Left lobe of liver (tissue), 2 donors: ENCODE measurements around the gene TNPO1. TPM values are rescaled to one million over a fixed set of nuclear protein-coding genes. Genes with fewer than 3 reads are reported as not detected.
"Not testable (repeated sequence)": the region's sequence is repeated elsewhere in the genome, so short reads cannot be mapped to it uniquely, and the experiment has no call there.

Experiments
- ATAC-seq: fragments of 200-7000 bp; cut with Tn5 transposase; one replicate; pipeline ENCODE4 v1.9.1; 2020; ENCODE audit warnings: mild to moderate bottlenecking, moderate library complexity
- DNase-seq: peaks from one replicate; pipeline ENCODE4 v3.0.0-alpha.2; 2020; ENCODE audit warnings: low spot score
- total RNA-seq: library from RNA; stranded (reverse); gene quantifications from one replicate; pipeline ENCODE4 v1.2.1, GENCODE V29; 2021
- donor health status: DM: no; HTN: no; CAD: no; lungs with moderate emphysema.
- donor health status: DM: no; HTN: yes; CAD: no.

Gene TNPO1
- 27.2 TPM for total RNA-seq

DNA sequence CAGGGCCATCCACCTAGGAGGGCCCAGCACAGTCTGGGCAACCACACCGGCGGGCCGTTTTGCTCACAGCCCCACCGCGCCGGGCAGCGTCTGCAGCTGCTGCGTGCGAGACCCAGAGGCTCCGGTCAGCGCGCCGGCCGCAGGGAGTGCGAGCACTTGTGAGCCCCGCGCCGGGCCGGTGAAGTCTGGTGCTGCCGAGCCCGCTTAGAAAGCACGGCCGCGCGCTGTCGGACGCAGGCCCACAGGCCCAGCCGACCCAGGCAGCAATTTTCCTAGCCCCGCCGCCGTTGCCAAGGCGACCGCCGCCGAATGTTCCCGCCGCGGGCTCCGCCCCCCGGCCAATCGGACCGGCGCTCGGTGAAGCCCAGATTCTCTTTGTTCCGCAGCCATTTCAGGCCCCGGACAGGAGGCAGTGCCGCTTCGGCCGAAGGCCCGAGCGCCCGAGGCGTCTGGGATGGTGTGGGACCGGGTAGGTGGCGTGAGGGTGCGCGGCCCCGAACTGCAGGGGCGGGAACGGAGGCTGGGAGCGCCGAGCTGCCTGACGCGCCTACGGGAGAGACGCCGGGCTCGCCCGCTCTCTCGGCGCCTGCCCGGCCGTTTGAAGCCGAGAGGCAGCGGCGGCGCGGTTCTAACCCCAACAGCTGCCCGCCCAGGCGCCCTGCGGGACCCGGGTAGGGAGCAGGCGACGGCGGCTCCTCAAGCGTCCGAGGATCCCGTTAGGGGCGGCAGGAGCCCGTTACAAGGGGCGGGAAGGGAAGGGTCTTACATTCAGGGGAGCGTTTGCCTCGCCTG is at the start of gene TNPO1:
Gene TNPO1 (plus strand): TSS at position 378 of the 792 bp plus-strand sequence. CDS start 77 bp downstream, at position 455.
- DNase-seq, result peak; percentile 97
- peak; percentile 91 for ATAC-seq

DNA sequence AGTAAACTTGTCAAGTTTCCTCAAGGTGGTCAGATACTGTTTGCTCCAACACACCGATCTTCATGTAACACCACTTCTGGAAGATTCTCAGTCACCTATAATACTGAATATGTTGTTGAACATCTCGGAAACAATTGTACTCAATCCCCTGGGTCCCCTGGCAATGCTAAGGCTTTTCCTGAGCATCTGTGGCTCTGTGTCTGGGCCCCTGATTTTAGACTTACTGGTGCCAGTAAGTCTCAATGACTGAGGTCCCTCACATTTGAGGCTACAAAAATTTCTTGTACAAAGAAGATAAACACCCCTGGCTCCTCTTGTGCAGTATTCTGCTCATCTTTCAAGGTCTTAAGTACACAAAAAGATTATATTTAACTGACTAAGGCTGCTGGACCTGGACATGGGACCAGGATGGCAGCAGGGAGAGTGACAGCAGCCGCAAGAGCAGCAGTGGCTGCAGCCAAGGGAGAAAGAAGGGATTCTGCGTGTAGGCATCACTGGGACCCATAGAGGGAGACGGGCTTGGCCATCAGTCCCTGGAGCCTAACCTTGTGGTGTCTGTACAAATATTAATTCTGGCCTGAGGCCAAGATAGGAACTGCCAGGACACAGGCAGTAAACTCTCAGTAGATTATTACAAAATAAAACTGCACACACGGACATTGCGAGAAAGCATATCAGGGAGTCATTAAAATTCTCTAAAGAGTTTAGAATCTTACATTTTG is 49.0 kb upstream of the TNPO1 start:
- peak; percentile 65 for DNase-seq
- peak; percentile 100 for ATAC-seq

DNA sequence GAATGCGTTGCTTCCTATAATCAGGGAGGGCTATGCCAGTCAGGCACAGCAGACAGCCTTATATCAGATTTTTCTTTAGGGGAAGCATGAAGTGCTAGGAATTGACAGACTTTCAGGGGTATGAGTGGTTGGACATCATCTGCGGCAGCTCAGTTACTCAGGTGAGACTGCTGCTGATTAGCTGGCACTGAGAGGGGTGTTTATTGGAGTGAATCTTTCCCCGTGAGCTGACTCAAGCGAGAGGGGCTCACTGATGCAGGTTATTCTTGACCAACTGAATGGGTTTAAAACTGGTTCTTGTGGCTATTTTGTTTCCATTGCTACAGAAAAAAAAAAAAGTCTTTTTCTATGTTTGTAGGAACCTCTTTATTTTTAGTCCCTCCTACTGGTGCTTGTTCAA is 46.2 kb upstream of the TNPO1 start:
- no peak for ATAC-seq

DNA sequence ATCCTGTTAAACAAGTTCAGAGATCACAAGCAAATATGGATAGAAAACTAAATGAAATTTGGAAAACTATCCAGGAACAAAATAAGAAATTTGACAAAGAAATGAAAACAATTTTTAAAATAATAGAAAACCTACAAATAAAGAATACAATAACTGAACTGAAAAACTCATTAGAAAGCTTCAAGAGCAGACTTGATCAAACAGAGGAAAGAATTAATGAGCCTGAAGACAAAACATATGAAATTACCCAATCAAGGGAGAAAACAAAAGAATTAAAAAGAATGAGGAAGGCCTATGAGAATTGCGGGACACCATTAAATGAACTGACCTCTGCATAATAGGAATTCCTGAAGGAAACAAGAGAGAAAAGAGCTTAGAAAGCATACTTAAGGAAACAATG is 39.8 kb upstream of the TNPO1 start:
- no peak for DNase-seq
- ATAC-seq, result no peak

More for the DNA sequence above, 46.2 kb upstream of the TNPO1 start:
- DNase-seq, result no peak

DNA sequence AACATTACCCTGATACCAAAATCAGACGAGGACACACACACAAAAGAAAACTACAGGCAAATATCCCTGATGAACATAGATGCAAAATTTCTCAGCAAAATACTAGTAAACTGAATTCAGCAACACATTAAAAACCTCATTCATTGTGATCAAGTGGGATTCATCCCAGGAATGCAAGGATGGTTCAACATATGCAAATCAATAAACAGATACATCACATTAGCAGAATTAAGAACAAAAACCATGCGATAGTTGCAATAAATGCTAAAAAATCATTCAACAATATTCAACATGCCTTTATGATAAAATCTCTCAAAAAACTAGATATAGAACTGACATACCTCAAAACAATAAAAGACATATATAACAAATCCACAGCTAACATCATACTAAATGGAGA is 36.9 kb upstream of the TNPO1 start:
- no peak for ATAC-seq

DNA sequence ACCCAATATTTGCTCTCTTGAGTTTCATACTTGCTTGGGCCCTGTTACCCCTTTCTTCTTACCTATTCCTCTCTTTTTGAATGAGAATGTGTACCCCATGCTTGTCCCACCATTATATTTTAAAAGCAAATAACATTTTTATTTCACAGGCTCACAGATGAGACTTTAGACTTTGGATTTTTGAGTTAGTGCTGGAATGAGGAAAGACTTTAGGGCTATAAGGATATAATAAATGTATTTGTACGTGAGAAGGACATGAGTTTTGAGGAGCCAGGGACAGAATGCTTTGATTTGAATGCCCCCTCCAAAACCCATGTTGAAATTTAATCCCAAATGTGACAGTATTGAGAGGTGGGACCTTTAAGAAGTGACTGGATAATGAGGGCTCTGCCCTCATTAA is 33.1 kb upstream of the TNPO1 start:
- ATAC-seq, result no peak
- no peak for DNase-seq

More for the DNA sequence above, 36.9 kb upstream of the TNPO1 start:
- no peak for DNase-seq

DNA sequence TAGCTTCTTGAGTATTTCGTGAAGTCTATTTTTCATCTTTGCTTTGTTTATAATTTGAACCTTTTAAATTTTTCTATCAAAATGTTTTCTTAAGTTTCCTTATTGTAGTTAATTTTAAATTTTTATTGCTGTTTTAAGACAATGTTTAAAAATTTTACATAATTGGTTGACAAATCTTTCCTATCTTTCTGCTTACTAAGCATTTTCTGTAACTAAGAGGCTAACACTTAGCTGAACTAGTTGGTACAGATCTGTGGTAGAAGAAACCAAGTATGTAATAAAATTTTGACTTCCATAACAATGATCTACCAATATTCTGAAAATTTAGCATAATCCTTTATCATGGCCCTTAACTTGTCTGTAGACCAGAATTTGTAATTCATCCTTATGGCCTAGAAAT is 32.3 kb upstream of the TNPO1 start:
- DNase-seq, result no peak
- ATAC-seq, result no peak

DNA sequence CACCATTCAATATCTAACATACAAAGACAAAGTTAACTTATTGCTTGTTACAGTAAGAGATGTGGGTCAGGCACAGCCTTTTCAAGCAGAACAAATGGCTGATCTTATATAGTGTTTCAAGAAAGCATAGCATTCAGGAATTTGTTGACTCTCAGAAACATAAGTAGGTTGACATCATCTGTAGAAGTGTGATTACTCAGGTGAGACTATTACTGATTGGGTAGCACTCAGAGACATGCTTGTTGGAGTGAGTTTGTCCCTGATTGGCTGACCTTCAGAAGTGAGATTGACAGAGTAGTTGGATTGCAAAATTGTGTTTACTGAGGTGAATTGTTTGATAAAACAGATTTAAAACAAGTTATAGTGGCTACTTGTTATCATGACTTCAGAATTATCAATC is 30.7 kb upstream of the TNPO1 start:
- ATAC-seq (no peak), DNase-seq (no peak)

DNA sequence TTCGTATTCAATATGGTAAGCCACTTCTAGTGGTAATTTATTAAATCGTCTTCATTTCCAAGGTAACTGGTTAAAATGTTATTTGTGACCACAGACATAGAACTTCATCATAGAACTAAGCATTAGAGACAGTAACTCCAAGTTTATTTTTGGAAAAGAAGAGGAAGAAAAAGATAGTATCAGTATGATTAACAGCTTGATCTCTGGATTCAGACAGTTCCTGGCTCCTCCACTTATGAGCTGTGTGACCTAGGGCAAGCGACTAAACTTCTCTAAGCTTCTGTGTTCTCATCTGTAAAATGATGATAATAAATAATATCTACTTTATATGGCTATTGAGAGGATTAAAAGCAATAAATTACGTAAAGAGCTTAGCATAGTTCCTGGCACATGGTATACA is 29.8 kb upstream of the TNPO1 start:
- DNase-seq, result no peak
- ATAC-seq, result no peak

DNA sequence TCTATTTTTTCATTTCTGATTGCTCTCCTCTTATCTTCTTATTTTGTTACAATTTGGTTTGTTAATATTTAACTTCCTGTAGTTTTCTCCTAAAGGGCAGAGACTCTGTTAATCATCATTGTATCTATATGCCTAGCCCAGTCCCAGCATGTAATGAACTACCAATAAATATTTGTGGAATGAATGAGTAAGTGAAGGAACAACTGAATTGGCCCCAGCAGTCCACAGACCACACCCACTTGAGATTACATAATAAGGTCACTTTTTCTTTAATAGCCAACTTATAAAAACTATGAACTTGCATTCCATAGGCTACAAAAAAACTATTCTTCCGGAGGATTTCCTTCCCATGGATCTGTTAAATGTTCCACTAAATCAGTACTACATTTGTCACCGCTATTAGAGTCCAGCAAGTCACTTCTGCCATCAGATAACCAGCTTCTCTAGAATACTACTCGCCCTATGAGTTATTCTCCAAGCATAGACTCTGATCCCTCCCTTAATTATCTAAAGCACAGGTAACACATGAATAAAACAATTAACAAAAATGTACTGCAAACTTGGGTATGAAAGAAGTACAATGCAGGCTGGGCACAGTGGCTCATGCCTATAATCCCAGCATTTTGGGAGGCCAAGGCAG is 27.5 kb upstream of the TNPO1 start:
- no peak for ATAC-seq

DNA sequence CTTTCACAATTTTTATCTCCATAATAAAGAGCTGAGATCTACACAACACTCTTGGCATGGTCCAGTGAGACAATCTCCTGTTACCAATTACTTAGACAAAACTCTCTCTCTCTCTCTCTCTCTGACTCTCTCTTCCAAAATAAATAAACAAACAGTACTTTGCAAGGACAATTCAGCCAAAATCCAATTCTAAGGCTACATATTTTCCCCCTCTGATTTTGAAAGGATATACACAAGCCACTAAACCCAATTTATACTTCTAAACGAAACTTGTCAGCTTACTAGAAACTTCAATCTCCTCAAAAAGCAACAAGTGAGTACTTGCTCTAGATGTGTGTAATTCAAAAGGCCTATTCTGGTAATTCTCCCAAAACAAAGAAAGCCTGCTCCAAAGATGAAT is 26.3 kb upstream of the TNPO1 start:
- no peak for DNase-seq
- peak; percentile 38 for ATAC-seq

More for the DNA sequence above, 27.5 kb upstream of the TNPO1 start:
- DNase-seq, result no peak

DNA sequence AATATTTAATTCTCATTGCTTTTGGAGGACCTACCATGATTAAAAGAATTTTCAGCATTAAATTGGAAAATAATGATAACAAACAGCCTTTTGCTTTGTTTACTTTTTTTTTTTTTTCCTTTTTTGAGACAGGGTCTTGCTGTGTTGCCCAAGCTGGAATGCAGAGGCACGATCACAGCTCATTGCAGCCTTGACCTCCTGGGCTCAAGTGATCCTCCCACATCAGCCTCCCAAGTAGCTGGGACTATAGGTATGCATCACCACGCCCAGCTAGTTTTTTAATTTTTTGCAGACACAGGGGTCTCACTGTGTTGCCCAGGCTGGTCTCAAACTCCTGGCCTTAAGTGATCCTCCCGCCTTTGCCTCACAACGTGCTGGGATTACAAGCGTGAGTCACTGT is 23.8 kb upstream of the TNPO1 start:
- ATAC-seq, DNase-seq: not testable (repeated sequence)

DNA sequence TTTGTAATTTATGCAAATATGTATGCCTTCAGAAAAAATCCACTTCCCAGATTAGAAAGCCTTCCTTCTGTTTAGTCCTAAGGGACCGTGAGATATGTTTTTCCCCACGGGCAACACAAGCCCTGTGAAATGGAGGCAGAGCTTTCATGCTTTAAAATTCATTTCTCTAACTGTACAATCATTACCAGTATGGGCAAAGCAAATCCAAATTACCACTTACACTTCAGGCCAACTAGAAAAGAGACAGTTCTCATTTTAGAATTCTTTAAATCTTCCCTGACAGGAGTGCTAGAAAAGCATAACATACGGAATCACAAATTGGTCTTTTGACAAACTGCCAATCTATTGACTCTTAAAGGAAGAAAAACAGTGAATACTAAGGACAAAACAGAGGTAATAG is 20.5 kb upstream of the TNPO1 start:
- ATAC-seq (no peak), DNase-seq (no peak)

DNA sequence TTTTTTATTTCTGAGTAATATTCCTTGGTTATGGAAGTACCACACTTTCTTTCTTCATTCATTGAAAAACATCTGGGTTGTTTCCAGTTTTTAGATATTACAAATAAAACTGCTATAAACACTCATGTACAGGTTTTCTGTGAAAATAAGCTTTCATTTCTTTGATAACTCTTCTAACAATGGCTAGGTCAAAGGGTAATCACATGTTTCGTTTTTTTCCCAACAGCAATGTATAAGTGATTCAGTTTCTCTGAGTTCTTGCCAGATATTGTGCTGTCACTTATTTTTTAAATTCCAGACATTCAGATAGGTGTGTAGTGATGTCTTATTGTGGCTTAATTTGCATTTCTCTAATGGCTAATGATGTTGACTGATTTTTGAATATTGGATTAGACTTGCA is 16.7 kb upstream of the TNPO1 start:
- ATAC-seq (no peak), DNase-seq (no peak)

DNA sequence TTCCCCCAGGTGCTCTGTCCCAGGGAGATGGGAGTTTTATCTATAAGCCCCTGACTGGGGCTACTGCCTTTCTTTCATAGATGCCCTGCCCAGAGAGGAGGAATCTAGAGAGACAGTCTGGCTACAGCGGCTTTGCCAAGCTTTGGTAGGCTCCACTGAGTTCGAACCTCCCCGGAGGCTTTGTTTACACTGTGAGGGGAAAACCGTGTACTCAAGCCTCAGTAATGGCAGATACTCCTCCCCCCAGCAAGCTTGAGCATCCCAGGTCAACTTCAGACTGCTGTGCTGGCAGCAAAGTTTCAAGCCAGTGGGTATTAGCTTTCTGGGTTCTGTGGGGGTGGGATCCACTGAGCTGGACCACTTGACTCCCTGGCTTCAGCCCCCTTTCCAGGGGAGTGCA is 7.8 kb upstream of the TNPO1 start:
- not testable (repeated sequence) for DNase-seq, ATAC-seq

DNA sequence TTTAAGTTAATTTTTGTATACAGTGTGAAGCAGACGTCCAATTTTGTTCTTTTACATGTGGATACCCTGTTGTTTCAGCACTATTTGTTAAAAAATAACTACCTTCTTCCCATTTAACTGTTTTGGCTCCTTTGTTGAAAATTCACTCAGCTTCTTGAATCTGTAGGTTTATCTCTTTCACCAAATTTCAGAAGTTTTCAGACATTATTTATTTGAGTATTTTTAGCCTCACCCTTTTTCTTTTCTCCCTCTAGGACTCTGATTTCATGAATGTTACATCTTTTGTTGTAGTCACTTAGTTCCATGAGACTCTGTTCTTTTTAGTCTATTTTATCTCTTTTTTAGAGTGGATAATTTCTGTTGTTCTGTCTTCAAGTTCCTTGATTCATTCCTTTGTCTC is 4.6 kb upstream of the TNPO1 start:
- DNase-seq (no peak), ATAC-seq (no peak)

DNA sequence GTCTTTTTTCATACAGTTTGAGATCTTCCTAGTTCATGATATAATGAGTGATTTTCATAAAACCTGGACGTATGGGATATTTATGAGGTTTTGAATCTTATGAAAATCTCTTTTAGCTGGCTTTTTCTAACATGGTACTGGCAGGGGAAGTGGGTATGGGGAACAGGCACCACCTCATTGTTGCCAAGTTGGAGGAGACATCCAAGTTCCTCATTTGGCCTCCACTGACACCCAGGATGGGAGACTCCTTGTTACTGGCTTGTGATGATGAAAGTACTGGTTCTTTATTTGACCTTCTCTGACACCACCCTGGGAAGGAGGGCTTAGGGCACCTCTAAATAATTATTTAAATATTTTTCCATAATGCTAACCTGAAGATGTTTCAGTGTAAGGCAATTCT is 4.0 kb upstream of the TNPO1 start:
- DNase-seq (no peak), ATAC-seq (no peak)

DNA sequence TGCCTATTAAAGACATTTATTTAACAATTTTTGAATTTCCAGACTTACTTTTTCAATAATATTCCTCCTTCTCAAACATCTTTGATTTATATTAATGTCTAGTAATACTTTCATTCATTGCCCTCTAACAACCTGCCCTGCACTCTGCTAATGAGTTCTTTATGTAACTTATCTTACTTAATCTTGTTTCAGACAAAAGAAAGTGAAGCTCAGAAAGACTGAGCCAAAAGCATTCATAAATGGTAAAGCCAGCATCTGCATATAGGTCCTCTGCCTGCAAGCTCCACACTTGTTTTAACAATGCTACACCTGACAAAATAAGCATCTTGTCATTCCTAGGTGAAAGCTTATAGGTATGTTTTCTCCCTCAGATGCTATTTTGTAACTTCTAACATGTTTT is 2.4 kb upstream of the TNPO1 start:
- ATAC-seq, result no peak
- DNase-seq, result no peak

DNA sequence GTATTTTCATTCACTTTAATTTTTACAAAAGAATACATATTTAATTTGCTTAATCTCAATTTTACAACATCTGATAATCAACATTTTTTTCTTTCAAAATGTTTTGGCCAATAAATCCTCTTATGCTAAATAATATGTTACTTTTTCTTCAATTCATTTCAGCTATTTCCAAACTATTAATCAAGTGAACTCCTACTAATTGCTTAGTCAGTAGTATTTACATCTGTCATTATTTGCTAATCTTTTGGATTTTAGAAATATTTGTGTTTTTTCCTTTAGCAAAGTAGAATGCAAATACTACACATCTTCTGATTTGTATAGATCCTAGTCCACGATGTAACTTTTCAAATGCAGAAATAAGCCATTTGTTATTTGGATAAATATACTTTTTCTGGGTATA is 1.6 kb upstream of the TNPO1 start:
- no peak for DNase-seq
- no peak for ATAC-seq

DNA sequence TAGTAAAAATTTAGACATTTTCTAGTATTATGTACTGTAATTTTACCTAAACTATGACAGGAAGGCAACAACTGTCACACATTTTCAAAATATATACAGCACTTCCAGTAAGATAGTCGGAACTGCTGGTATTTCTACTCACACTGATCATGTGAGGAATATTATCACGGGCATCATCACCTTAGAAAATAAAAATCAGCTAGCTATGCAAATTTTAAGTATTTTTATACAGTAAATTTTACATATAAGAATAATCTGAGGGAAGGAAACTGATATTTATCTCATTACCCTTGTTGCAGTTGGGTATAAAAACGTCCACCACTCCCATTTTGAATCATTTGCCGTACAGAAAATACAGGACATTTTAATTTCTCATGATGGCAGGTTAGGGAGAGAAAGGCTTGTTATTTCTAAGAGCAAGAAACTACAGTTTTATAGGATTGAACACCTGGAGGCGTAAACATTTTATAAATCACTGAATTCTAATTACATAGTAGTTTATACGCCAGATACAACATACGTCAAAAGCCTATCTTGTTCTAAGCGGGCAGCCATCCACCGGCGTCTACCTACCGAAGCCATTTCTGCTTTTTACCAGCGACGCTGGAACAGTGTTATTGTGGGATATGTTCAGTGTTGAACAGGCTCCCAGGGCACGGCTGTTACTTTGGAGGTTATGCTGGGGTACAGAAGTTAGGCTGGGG is 729 bp upstream of the TNPO1 start:
- DNase-seq (no peak), ATAC-seq (no peak)

DNA sequence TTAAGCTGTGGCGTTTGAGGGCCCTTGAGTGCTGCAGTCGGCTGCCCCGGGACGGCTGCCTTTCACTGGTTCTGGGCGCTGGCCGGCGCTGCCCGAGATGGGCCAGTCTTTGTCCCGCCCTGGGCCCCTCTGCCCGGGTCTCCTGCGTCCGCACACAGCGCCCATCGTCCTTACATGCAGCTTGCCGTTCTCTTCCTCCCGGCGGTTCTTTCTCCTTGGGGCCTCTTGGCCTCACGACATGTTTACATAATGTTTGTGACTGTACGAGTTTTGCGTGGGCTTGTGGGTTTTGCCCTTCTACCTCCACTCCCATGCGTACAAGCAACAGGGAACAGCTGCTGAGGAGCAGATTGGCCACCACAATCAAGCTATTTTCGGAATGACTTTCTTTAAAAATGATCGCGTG is 618 bp downstream of the TNPO1 start:
- ATAC-seq, result peak; percentile 67
- peak; percentile 71 for DNase-seq
